ENCODE results near the gene PIEZO2. TPM values are rescaled to one million over a fixed set of nuclear protein-coding genes. Genes with fewer than 3 reads are reported as not detected.
A peak's percentile ranks its signal among the peaks of the same experiment; 100 is the strongest.

Gene PIEZO2
- total RNA-seq, 1 experiment from 2014 or later, result 10.7 TPM

DNA sequence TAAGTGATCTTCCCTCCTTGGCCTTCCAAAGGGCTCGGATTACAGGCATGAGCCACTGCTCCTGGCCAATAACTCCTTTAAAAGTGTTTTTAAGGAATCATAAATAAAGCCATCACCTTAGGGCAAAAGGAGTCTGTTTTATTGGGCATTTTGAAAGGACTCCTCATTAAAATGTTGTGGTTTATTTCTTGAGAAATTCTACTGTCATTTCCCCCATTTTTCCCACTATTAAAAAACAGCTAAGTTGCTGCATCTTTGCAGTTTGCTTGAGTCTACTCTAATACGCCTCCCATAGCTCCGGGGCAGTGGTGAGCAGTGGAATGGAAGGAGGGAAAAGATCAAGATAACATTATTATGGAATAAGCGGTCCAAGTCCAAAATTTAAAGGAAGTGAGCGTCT, 293.2 kb downstream of the PIEZO2 start (continued):
- no peak for TF ChIP-seq FOXP1 (CRISPR knock-in tag; IDR thresholded peaks at IDR 0.05; ENCODE audit: borderline replicate concordance)
- TF ChIP-seq, protein P1, sequence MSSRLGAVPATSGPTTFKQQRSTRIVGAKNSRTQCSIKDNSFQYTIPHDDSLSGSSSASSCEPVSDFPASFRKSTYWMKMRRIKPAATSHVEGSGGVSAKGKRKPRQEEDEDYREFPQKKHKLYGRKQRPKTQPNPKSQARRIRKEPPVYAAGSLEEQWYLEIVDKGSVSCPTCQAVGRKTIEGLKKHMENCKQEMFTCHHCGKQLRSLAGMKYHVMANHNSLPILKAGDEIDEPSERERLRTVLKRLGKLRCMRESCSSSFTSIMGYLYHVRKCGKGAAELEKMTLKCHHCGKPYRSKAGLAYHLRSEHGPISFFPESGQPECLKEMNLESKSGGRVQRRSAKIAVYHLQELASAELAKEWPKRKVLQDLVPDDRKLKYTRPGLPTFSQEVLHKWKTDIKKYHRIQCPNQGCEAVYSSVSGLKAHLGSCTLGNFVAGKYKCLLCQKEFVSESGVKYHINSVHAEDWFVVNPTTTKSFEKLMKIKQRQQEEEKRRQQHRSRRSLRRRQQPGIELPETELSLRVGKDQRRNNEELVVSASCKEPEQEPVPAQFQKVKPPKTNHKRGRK (CRISPR knock-in tag; IDR thresholded peaks at IDR 0.05; ENCODE audit: borderline replicate concordance), result no peak
- TF ChIP-seq, protein P2, sequence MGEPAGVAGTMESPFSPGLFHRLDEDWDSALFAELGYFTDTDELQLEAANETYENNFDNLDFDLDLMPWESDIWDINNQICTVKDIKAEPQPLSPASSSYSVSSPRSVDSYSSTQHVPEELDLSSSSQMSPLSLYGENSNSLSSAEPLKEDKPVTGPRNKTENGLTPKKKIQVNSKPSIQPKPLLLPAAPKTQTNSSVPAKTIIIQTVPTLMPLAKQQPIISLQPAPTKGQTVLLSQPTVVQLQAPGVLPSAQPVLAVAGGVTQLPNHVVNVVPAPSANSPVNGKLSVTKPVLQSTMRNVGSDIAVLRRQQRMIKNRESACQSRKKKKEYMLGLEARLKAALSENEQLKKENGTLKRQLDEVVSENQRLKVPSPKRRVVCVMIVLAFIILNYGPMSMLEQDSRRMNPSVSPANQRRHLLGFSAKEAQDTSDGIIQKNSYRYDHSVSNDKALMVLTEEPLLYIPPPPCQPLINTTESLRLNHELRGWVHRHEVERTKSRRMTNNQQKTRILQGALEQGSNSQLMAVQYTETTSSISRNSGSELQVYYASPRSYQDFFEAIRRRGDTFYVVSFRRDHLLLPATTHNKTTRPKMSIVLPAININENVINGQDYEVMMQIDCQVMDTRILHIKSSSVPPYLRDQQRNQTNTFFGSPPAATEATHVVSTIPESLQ (CRISPR knock-in tag; IDR thresholded peaks at IDR 0.05), result no peak
- TF ChIP-seq, protein P3, sequence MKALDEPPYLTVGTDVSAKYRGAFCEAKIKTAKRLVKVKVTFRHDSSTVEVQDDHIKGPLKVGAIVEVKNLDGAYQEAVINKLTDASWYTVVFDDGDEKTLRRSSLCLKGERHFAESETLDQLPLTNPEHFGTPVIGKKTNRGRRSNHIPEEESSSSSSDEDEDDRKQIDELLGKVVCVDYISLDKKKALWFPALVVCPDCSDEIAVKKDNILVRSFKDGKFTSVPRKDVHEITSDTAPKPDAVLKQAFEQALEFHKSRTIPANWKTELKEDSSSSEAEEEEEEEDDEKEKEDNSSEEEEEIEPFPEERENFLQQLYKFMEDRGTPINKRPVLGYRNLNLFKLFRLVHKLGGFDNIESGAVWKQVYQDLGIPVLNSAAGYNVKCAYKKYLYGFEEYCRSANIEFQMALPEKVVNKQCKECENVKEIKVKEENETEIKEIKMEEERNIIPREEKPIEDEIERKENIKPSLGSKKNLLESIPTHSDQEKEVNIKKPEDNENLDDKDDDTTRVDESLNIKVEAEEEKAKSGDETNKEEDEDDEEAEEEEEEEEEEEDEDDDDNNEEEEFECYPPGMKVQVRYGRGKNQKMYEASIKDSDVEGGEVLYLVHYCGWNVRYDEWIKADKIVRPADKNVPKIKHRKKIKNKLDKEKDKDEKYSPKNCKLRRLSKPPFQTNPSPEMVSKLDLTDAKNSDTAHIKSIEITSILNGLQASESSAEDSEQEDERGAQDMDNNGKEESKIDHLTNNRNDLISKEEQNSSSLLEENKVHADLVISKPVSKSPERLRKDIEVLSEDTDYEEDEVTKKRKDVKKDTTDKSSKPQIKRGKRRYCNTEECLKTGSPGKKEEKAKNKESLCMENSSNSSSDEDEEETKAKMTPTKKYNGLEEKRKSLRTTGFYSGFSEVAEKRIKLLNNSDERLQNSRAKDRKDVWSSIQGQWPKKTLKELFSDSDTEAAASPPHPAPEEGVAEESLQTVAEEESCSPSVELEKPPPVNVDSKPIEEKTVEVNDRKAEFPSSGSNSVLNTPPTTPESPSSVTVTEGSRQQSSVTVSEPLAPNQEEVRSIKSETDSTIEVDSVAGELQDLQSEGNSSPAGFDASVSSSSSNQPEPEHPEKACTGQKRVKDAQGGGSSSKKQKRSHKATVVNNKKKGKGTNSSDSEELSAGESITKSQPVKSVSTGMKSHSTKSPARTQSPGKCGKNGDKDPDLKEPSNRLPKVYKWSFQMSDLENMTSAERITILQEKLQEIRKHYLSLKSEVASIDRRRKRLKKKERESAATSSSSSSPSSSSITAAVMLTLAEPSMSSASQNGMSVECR (CRISPR knock-in tag; IDR thresholded peaks at IDR 0.05; ENCODE audit: borderline replicate concordance), result no peak
- TF ChIP-seq, protein P4, sequence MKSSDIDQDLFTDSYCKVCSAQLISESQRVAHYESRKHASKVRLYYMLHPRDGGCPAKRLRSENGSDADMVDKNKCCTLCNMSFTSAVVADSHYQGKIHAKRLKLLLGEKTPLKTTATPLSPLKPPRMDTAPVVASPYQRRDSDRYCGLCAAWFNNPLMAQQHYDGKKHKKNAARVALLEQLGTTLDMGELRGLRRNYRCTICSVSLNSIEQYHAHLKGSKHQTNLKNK (CRISPR knock-in tag; IDR thresholded peaks at IDR 0.05), result no peak
- TF ChIP-seq ELF4 (CRISPR knock-in tag; IDR thresholded peaks at IDR 0.05; ENCODE audit: low read depth), result no peak

GRCh38 chr18:10852385-10853303, 296.7 kb downstream of the PIEZO2 start:
- peaks cover 59% of the 10 kb centered on the region for H3K4me1 Mint-ChIP-seq
- no peak overlapping the region for H3K4me3 Mint-ChIP-seq

GRCh38 chr18:10851824-10852319, 297.5 kb downstream of the PIEZO2 start:
- H3K27ac Mint-ChIP-seq, result no peak overlapping the region
- peaks cover 63% of the 10 kb centered on the region for H3K4me1 Mint-ChIP-seq
- no peak overlapping the region for H3K4me3 Mint-ChIP-seq
- H3K9me3 Mint-ChIP-seq, result no peaks in the 10 kb centered on the region
- TF ChIP-seq CTCF (IDR thresholded peaks at IDR 0.05), result peak; percentile 53
- TF ChIP-seq MXD4 (CRISPR knock-in tag; IDR thresholded peaks at IDR 0.05; ENCODE audit: borderline replicate concordance), result no peak
- H3K27me3 Mint-ChIP-seq (ENCODE audit: low read depth), result no peaks in the 10 kb centered on the region
- no peaks in the 10 kb centered on the region for H3K36me3 Mint-ChIP-seq
- ATAC-seq, result no peak
- no peak for DNase-seq (ENCODE audit: low spot score)
- POLR2A ChIA-PET, result no interaction called here
- CTCF ChIA-PET, result interaction anchor here (0.7 to 3.5 kb wide), 18 partner anchors 9 to 719 kb away, joined by 3 to 25 read pairs (median 4); no protein-coding TSS in a partner anchor

More at GRCh38 chr18:10852385-10853303, 296.7 kb downstream of the PIEZO2 start:
- TF ChIP-seq JUN (CRISPR knock-in tag; IDR thresholded peaks at IDR 0.05) (no peak), ZNF232 (CRISPR knock-in tag; IDR thresholded peaks at IDR 0.05) (no peak), IRF2 (CRISPR knock-in tag; IDR thresholded peaks at IDR 0.05; ENCODE audit: borderline replicate concordance, low read depth) (no peak)
- CTCF ChIA-PET, result interaction anchor here (1.1 to 3.5 kb wide), 8 partner anchors 10 to 302 kb away, joined by 3 to 25 read pairs (median 6); no protein-coding TSS in a partner anchor
- H3K36me3 Mint-ChIP-seq, result no peaks in the 10 kb centered on the region
- ATAC-seq (0 out of 2 replicates have a peak, but pooled peaks have one; percentile 28), DNase-seq (ENCODE audit: low spot score) (no peak)
- H3K27ac Mint-ChIP-seq, result peak overlapping the region; percentile 1; the same call in 1 of the 2 replicates
- POLR2A ChIA-PET, result no interaction called here
- H3K27me3 Mint-ChIP-seq (ENCODE audit: low read depth), result no peaks in the 10 kb centered on the region
- H3K9me3 Mint-ChIP-seq, result no peaks in the 10 kb centered on the region
